WTC11 (cell line): ENCODE results near the gene CEP57.

Experiments used
- TF ChIP-seq, protein P1 (sequence below): fragments of 200-600 bp; IDR thresholded peaks from 2 replicates; pipeline ENCODE4 v1.8.0; 2022; ENCODE audit warnings: antibody characterized with exemption
- TF ChIP-seq, protein P2 (sequence below): sonication (generic); formaldehyde crosslinking; conservative IDR thresholded peaks from 2 replicates; pipeline ENCODE4 v1.8.1; 2022; ENCODE audit warnings: mild to moderate bottlenecking, missing genetic modification reagents

DNA sequence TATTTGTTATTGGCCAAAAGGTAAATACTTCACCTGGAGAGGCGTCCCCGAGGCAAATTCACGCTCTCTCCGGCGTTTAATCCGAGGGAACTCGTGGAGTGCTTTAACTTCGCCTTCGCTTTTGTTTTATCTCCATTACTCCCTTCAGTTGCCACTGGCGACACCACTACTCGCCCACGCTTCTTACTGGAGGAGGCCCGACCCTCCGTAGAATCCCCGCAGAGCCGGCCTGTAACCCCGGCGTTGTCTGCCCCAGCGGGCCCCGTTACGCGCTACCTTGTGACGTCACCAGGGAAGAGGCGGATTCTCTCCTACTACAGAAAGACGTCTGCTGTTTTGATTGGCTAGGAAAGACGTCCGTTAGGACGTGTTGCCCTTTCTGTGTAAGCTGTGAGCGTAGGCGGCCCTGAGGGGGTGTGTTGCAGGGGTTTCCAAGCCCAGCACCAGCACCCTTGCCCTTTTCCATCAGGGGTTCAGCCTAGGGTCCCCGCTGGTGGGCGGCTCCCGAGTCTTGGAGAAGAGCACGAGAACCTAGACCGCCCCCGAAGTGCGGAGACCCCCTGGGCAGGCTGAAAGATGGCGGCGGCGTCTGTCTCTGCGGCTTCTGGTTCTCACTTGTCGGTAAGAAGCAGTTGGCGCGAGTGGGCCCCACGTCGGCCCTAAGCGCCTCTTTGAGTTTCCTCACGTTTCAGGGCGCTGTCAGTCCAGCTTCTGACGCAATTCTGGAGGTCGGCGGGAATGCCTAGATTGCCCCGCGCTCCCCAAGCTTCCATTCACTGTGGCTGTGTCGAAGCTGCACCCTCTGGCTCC, at the start of gene CEP57:
- TF ChIP-seq, protein P1, sequence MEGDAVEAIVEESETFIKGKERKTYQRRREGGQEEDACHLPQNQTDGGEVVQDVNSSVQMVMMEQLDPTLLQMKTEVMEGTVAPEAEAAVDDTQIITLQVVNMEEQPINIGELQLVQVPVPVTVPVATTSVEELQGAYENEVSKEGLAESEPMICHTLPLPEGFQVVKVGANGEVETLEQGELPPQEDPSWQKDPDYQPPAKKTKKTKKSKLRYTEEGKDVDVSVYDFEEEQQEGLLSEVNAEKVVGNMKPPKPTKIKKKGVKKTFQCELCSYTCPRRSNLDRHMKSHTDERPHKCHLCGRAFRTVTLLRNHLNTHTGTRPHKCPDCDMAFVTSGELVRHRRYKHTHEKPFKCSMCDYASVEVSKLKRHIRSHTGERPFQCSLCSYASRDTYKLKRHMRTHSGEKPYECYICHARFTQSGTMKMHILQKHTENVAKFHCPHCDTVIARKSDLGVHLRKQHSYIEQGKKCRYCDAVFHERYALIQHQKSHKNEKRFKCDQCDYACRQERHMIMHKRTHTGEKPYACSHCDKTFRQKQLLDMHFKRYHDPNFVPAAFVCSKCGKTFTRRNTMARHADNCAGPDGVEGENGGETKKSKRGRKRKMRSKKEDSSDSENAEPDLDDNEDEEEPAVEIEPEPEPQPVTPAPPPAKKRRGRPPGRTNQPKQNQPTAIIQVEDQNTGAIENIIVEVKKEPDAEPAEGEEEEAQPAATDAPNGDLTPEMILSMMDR: no peak
- TF ChIP-seq, protein P2, sequence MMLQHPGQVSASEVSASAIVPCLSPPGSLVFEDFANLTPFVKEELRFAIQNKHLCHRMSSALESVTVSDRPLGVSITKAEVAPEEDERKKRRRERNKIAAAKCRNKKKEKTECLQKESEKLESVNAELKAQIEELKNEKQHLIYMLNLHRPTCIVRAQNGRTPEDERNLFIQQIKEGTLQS (CRISPR knock-in tag): no peak
